GM13976 (cell line): ENCODE measurements around the gene TNK1.

Source experiments
- DNase-seq: peaks from one replicate; pipeline ENCODE4 v3.0.0; 2012; ENCODE audit warnings: low spot score
- in situ Hi-C: fragments of 300-500 bp; cut with MboI; formaldehyde crosslinking; loops from one replicate; pipeline ENCODE4 v1.12.0; 2022; ENCODE audit warnings: low sequenced_read_pairs, mixed read lengths, inconsistent platforms; ENCODE audit not compliant: unreplicated experiment
- TF ChIP-seq, protein P1 (sequence below): IDR thresholded peaks from 2 replicates; pipeline ENCODE4 v1.5.1; 2012; ENCODE audit warnings: borderline replicate concordance, mild to moderate bottlenecking; ENCODE audit not compliant: insufficient read depth; ENCODE audit errors: extremely low read depth, missing control alignments, control extremely low read depth

TNK1 gene

GRCh38 chr17:7438656-7439460 lies 58.0 kb downstream of the TNK1 start:
- in situ Hi-C loops: no loop called here
- TF ChIP-seq, protein P1, sequence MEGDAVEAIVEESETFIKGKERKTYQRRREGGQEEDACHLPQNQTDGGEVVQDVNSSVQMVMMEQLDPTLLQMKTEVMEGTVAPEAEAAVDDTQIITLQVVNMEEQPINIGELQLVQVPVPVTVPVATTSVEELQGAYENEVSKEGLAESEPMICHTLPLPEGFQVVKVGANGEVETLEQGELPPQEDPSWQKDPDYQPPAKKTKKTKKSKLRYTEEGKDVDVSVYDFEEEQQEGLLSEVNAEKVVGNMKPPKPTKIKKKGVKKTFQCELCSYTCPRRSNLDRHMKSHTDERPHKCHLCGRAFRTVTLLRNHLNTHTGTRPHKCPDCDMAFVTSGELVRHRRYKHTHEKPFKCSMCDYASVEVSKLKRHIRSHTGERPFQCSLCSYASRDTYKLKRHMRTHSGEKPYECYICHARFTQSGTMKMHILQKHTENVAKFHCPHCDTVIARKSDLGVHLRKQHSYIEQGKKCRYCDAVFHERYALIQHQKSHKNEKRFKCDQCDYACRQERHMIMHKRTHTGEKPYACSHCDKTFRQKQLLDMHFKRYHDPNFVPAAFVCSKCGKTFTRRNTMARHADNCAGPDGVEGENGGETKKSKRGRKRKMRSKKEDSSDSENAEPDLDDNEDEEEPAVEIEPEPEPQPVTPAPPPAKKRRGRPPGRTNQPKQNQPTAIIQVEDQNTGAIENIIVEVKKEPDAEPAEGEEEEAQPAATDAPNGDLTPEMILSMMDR: no peak
- no peak for DNase-seq
